ENCODE data around the gene MAPK1. TPM values are rescaled to one million over a fixed set of nuclear protein-coding genes. Genes with fewer than 3 reads are reported as not detected.

Gene MAPK1
- total and polyA plus RNA-seq, 4 donors, result 87.7 to 183 (median 136) TPM

- no peaks in the 10 kb centered on the region for H3K27me3 ChIP-seq (ENCODE audit: control insufficient read depth, insufficient read depth, low read length)
- H3K4me1 ChIP-seq (ENCODE audit: control insufficient read depth, insufficient read depth, low read length), result peaks cover 16% of the 10 kb centered on the region
- no peak overlapping the region for H3K4me3 ChIP-seq (ENCODE audit: low read depth, low read length)
- peak overlapping the region; percentile 53 for H3K27ac ChIP-seq (ENCODE audit: low read depth, low read length)
- no peak for DNase-seq (ENCODE audit: low read depth in 4 of 6, low spot score in 6 of 6)
- WGBS (ENCODE audit: insufficient coverage), result 56% methylated on average over 7 of the region's 9 CpGs
- H3K9me3 ChIP-seq (ENCODE audit: control insufficient read depth, insufficient read depth, low read length), result no peaks in the 10 kb centered on the region
- peaks cover 23% of the 10 kb centered on the region for H3K36me3 ChIP-seq (ENCODE audit: control insufficient read depth, insufficient read depth, low read length)
Measured at GRCh38 chr22:21713428-21714058, 153.9 kb downstream of the MAPK1 start.

GRCh38 chr22:21712751-21713427 is 154.6 kb downstream of the MAPK1 start:
- peak overlapping the region; percentile 53 for H3K27ac ChIP-seq (ENCODE audit: low read depth, low read length)
- WGBS (ENCODE audit: insufficient coverage), result 3% methylated on average over 5 of the region's 14 CpGs
- no peak overlapping the region for H3K4me3 ChIP-seq (ENCODE audit: low read depth, low read length)
- H3K27me3 ChIP-seq (ENCODE audit: control insufficient read depth, insufficient read depth, low read length), result no peaks in the 10 kb centered on the region
- peak; percentile 74 to 97 (median 79) for DNase-seq (ENCODE audit: low read depth in 4 of 6, low spot score in 6 of 6)
- no peaks in the 10 kb centered on the region for H3K9me3 ChIP-seq (ENCODE audit: control insufficient read depth, insufficient read depth, low read length)
- H3K36me3 ChIP-seq (ENCODE audit: control insufficient read depth, insufficient read depth, low read length), result peaks cover 23% of the 10 kb centered on the region
- peaks cover 16% of the 10 kb centered on the region for H3K4me1 ChIP-seq (ENCODE audit: control insufficient read depth, insufficient read depth, low read length)

- Histone ChIP-seq H3K4me3 (ENCODE audit: low read depth, low read length) (no peak overlapping the region), H3K4me1 (ENCODE audit: control insufficient read depth, insufficient read depth, low read length) (peaks cover 16% of the 10 kb centered on the region), H3K9me3 (ENCODE audit: control insufficient read depth, insufficient read depth, low read length) (no peaks in the 10 kb centered on the region), H3K27ac (ENCODE audit: low read depth, low read length) (no peak overlapping the region), H3K27me3 (ENCODE audit: control insufficient read depth, insufficient read depth, low read length) (no peaks in the 10 kb centered on the region), H3K36me3 (ENCODE audit: control insufficient read depth, insufficient read depth, low read length) (peaks cover 23% of the 10 kb centered on the region)
- no CpG with 5 or more reads among the region's 4 CpGs for WGBS (ENCODE audit: insufficient coverage)
- DNase-seq (ENCODE audit: low read depth in 4 of 6, low spot score in 6 of 6), result no peak
Measured at GRCh38 chr22:21711851-21712250, 155.6 kb downstream of the MAPK1 start.

DNA sequence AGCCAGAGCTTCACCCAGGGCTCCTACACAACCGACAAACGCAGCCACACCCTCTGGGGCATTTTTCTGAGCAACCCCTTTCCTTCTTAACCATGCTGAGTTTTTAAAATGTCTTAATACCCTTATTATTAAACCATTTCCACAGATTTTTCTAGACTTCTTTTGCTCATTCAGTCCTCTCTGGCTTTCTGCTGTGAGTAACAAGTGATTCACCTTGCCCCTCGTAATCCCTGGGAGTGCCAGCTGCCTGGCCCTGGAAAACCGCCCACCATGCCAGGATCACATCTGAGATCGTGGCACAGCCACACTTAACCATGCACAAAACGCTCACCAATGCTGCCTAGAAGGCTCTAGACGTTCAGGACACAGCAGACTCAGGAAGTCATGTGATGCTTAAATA is 157.3 kb downstream of the MAPK1 start:
- 79% methylated on average over 7 of the region's 7 CpGs for WGBS (ENCODE audit: insufficient coverage)
- Histone ChIP-seq H3K27ac (ENCODE audit: low read depth, low read length) (no peak overlapping the region), H3K36me3 (ENCODE audit: control insufficient read depth, insufficient read depth, low read length) (peaks cover 32% of the 10 kb centered on the region)

DNA sequence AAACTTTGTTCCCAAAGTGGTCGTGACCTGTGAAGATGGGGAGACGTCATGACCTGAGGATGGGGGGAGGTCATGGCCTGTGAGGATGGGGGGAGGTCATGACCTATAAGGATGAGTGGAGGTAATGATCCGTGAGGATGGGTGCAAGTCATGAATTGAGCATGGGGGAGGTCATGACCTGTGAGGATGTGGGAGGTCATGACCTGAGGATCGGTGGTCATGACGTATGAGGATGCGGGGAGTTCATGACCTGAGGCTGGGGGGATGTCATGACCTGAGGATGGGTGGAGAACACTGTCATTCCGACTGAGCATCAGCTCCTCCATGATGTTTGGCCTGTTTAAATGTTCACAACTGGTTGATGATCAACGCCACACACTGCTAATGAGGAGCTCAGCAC is 157.8 kb downstream of the MAPK1 start:
- no peak overlapping the region for H3K27ac ChIP-seq (ENCODE audit: low read depth, low read length)
- peaks cover 36% of the 10 kb centered on the region for H3K36me3 ChIP-seq (ENCODE audit: control insufficient read depth, insufficient read depth, low read length)
- no peaks in the 10 kb centered on the region for H3K9me3 ChIP-seq (ENCODE audit: control insufficient read depth, insufficient read depth, low read length)
- H3K4me1 ChIP-seq (ENCODE audit: control insufficient read depth, insufficient read depth, low read length), result peaks cover 16% of the 10 kb centered on the region
- no peak for DNase-seq (ENCODE audit: low read depth in 4 of 6, low spot score in 6 of 6)
- 59% methylated on average over 8 of the region's 8 CpGs for WGBS (ENCODE audit: insufficient coverage)
- no peaks in the 10 kb centered on the region for H3K27me3 ChIP-seq (ENCODE audit: control insufficient read depth, insufficient read depth, low read length)
- no peak overlapping the region for H3K4me3 ChIP-seq (ENCODE audit: low read depth, low read length)

More for the DNA sequence above, 157.3 kb downstream of the MAPK1 start:
- no peak for DNase-seq (ENCODE audit: low read depth in 4 of 6, low spot score in 6 of 6)
- Histone ChIP-seq H3K4me1 (ENCODE audit: control insufficient read depth, insufficient read depth, low read length) (peaks cover 16% of the 10 kb centered on the region), H3K4me3 (ENCODE audit: low read depth, low read length) (no peak overlapping the region), H3K27me3 (ENCODE audit: control insufficient read depth, insufficient read depth, low read length) (no peaks in the 10 kb centered on the region), H3K9me3 (ENCODE audit: control insufficient read depth, insufficient read depth, low read length) (no peaks in the 10 kb centered on the region)

- Histone ChIP-seq H3K27ac (ENCODE audit: low read depth, low read length) (no peak overlapping the region), H3K9me3 (ENCODE audit: control insufficient read depth, insufficient read depth, low read length) (no peaks in the 10 kb centered on the region), H3K4me3 (ENCODE audit: low read depth, low read length) (no peak overlapping the region), H3K4me1 (ENCODE audit: control insufficient read depth, insufficient read depth, low read length) (peaks cover 10% of the 10 kb centered on the region), H3K27me3 (ENCODE audit: control insufficient read depth, insufficient read depth, low read length) (no peaks in the 10 kb centered on the region), H3K36me3 (ENCODE audit: control insufficient read depth, insufficient read depth, low read length) (peaks cover 32% of the 10 kb centered on the region)
- no peak for DNase-seq (ENCODE audit: low read depth in 4 of 6, low spot score in 6 of 6)
- 98% methylated on average over 6 of the region's 6 CpGs for WGBS (ENCODE audit: insufficient coverage)
Measured at GRCh38 chr22:21708960-21709359, 158.5 kb downstream of the MAPK1 start.

DNA sequence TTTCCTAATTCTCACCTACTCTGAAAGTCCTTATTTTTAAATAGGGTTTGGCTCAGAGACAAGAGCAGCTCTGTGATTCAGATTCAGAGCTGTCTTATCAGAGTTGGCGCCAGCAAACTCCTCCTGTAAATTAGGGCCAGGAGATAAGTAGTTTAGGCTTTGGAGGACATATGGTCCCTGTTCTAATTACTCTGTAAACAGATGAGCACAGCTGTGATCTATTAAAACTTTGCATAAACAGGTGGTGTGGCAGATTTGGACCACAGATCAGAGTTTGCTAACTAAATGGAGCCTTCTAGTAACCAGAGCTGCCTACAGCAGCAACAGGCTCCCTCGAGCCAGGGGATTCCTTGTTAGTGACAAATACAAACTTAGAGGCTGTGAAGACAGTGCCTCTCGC is 159.8 kb downstream of the MAPK1 start:
- Histone ChIP-seq H3K9me3 (ENCODE audit: control insufficient read depth, insufficient read depth, low read length) (no peaks in the 10 kb centered on the region), H3K27me3 (ENCODE audit: control insufficient read depth, insufficient read depth, low read length) (no peaks in the 10 kb centered on the region), H3K4me3 (ENCODE audit: low read depth, low read length) (no peak overlapping the region), H3K27ac (ENCODE audit: low read depth, low read length) (no peak overlapping the region), H3K4me1 (ENCODE audit: control insufficient read depth, insufficient read depth, low read length) (no peaks in the 10 kb centered on the region), H3K36me3 (ENCODE audit: control insufficient read depth, insufficient read depth, low read length) (peaks cover 42% of the 10 kb centered on the region)
- 86% methylated on average over 3 of the region's 3 CpGs for WGBS (ENCODE audit: insufficient coverage)
- peak in 3 of 6 donors; percentile 9 to 85 (median 61) for DNase-seq (ENCODE audit: low read depth in 4 of 6, low spot score in 6 of 6)

Small RNA genes within 50 kb of the gene (small RNA-seq; reads per million reads assigned to genes)
- gene RN7SL280P (ENCODE audit: low replicate concordance) (not detected), gene RNA5SP493 (ENCODE audit: low replicate concordance) (not detected)

Other genes starting within 250 kb of the MAPK1 start
- gene YDJC, start 237.6 kb downstream of the MAPK1 start, total RNA-seq, result 1 to 10 TPM; 5.0 to 10.0 TPM
- 10 to 100 TPM; 17.0 to 17.6 TPM for gene YDJC, start 237.6 kb downstream of the MAPK1 start, polyA plus RNA-seq (ENCODE audit: insufficient read length in 2 of 2)
- under 1 TPM; 0.20 to 0.28 TPM for gene CCDC116, start 234.9 kb downstream of the MAPK1 start, total RNA-seq
- 1 to 10 TPM in 1 of 2 donors, under 1 TPM in 1; 0.63 to 1.1 TPM for gene CCDC116, start 234.9 kb downstream of the MAPK1 start, polyA plus RNA-seq (ENCODE audit: insufficient read length in 2 of 2)
- 10 to 100 TPM in 1 of 2 donors, 1 to 10 TPM in 1; 6.9 to 14.1 TPM for gene SDF2L1, start 225.3 kb downstream of the MAPK1 start, total RNA-seq
- 10 to 100 TPM; 16.6 to 21.9 TPM for gene SDF2L1, start 225.3 kb downstream of the MAPK1 start, polyA plus RNA-seq (ENCODE audit: insufficient read length in 2 of 2)
- gene PPIL2, start 201.6 kb downstream of the MAPK1 start, total RNA-seq, result 10 to 100 TPM; 17.1 to 30.5 TPM
- gene PPIL2, start 201.6 kb downstream of the MAPK1 start, polyA plus RNA-seq (ENCODE audit: insufficient read length in 2 of 2), result 10 to 100 TPM; 43.6 to 51.5 TPM
- gene YPEL1, start 131.9 kb downstream of the MAPK1 start, total RNA-seq, result 10 to 100 TPM; 12.9 to 16.0 TPM
- gene YPEL1, start 131.9 kb downstream of the MAPK1 start, polyA plus RNA-seq (ENCODE audit: insufficient read length in 2 of 2), result 10 to 100 TPM; 18.1 to 20.6 TPM
- 10 to 100 TPM; 22.6 to 34.9 TPM for gene PPM1F, start 85.2 kb upstream of the MAPK1 start, total RNA-seq
- 10 to 100 TPM; 29.1 to 31.4 TPM for gene PPM1F, start 85.2 kb upstream of the MAPK1 start, polyA plus RNA-seq (ENCODE audit: insufficient read length in 2 of 2)
- gene TOP3B, start 115.1 kb upstream of the MAPK1 start, total RNA-seq, result 10 to 100 TPM; 11.5 to 22.9 TPM
- 10 to 100 TPM; 20.8 to 25.8 TPM for gene TOP3B, start 115.1 kb upstream of the MAPK1 start, polyA plus RNA-seq (ENCODE audit: insufficient read length in 2 of 2)